GM04503 (cell line): ENCODE results near the gene TMEM132C.
"Not testable (repeated sequence)": the region's sequence is repeated elsewhere in the genome, so short reads cannot be mapped to it uniquely, and the experiment has no call there.

Experiments
- DNase-seq: peaks from one replicate; pipeline ENCODE4 v3.0.0-alpha.2; 2012; ENCODE audit warnings: low read depth

Gene TMEM132C

GRCh38 chr12:128267131-128267622 is at the start of gene TMEM132C:
Gene TMEM132C (plus strand): TSS chr12:128267170. CDS start chr12:128267403, 233 bp downstream.
- no peak for DNase-seq

GRCh38 chr12:128224226-128224625 is 42.7 kb upstream of the TMEM132C start:
- no peak for DNase-seq

- DNase-seq, result no peak
Measured at GRCh38 chr12:128228581-128228980, 38.4 kb upstream of the TMEM132C start.

- no peak for DNase-seq
Measured at GRCh38 chr12:128235635-128236417, 31.1 kb upstream of the TMEM132C start.

- no peak for DNase-seq
Measured at GRCh38 chr12:128236525-128236924, 30.4 kb upstream of the TMEM132C start.

- DNase-seq, result no peak
Measured at GRCh38 chr12:128240745-128241144, 26.2 kb upstream of the TMEM132C start.

- DNase-seq, result no peak
Measured at GRCh38 chr12:128245121-128245520, 21.8 kb upstream of the TMEM132C start.

GRCh38 chr12:128245905-128246304 is 21.1 kb upstream of the TMEM132C start:
- no peak for DNase-seq

GRCh38 chr12:128250096-128250495 is 16.9 kb upstream of the TMEM132C start:
- DNase-seq, result no peak

GRCh38 chr12:128253829-128254228 is 13.1 kb upstream of the TMEM132C start:
- not testable (repeated sequence) for DNase-seq

- no peak for DNase-seq
Measured at GRCh38 chr12:128258866-128259555, 8.0 kb upstream of the TMEM132C start.

GRCh38 chr12:128259556-128260070 is 7.4 kb upstream of the TMEM132C start:
- DNase-seq, result no peak

- DNase-seq, result no peak
Measured at GRCh38 chr12:128261757-128262156, 5.2 kb upstream of the TMEM132C start.

GRCh38 chr12:128265566-128265965 is 1.4 kb upstream of the TMEM132C start:
- DNase-seq, result no peak

- DNase-seq, result no peak
Measured at GRCh38 chr12:128266086-128266485, 884 bp upstream of the TMEM132C start.

- no peak for DNase-seq
Measured at GRCh38 chr12:128266541-128267130, 334 bp upstream of the TMEM132C start.

GRCh38 chr12:128267651-128268378 is 845 bp downstream of the TMEM132C start:
- no peak for DNase-seq

- DNase-seq, result no peak
Measured at GRCh38 chr12:128268379-128268995, 1.5 kb downstream of the TMEM132C start.

- DNase-seq, result no peak
Measured at GRCh38 chr12:128269181-128269591, 2.2 kb downstream of the TMEM132C start.

GRCh38 chr12:128276471-128276870 is 9.5 kb downstream of the TMEM132C start:
- no peak for DNase-seq

- DNase-seq, result no peak
Measured at GRCh38 chr12:128286970-128287369, 20.0 kb downstream of the TMEM132C start.
